HG02642 (cell line): ENCODE measurements around the gene RAB4A.
"Not testable (repeated sequence)": the region's sequence is repeated elsewhere in the genome, so short reads cannot be mapped to it uniquely, and the experiment has no call there.

ENCODE experiments used
- ATAC-seq: cut with Tn5 transposase; IDR thresholded peaks from one replicate; pipeline ENCODE4 v1.9.1; 2021; ENCODE audit warnings: mild to moderate bottlenecking; ENCODE audit not compliant: unreplicated experiment, poor library complexity

RAB4A gene

GRCh38 chr1:229326601-229327000 lies 55.7 kb downstream of the RAB4A start:
- no peak for ATAC-seq

DNA sequence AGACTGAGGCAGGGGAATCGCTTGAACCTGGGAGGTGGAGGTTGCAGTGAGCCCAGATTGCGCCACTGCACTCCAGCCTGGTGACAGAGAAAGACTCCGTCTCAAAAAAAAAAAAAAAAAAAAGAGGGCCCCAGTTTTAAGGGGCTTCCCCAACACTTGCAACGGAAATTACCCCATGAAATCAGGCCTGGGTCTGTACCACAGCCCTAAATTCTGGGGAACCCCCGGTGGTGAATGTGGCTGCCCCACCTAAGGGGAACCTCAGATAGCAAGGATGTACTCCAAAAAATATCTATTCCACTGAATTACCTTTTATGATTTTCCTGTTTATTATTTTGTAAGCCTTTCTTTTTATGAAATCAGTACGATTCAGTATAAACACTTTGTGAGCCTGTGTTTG lies 56.9 kb downstream of the RAB4A start:
- not testable (repeated sequence) for ATAC-seq

DNA sequence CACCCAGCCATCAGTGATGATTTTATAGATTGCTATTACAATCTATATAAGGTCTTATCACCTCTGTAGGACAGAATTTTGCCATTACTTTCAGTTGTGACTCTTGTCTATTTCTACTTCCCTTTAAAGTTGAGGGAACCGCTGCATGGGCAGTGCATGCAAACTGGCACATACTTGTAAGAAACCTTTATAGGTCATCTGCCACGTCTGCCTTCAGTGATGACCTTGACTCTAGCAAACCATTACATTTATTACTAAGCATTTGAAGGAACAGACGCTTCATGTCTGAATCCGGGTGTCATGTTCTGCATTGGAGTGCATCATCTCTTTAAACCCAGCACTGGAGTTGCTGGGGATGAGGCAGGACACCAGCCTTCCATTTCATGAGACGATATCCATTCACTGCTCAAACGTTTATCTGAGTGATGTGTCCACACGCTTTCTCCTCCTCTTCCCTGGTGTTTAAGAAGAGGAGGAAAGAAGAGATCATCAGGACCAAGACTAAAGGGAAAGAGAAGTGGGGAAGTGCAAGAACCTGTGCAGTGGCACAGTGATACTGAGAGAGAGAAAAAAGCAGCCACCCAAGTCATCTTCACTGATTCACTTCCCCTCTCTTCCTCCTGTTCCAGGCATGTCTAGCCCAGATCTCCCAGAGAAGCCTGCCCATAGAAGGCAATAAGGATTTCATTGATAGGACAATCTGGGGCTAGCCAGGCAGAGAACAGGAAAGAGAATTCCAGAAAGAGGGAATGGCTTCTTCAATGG lies 57.9 kb downstream of the RAB4A start:
- no peak for ATAC-seq

GRCh38 chr1:229334269-229334668 lies 63.4 kb downstream of the RAB4A start:
- ATAC-seq = no peak

DNA sequence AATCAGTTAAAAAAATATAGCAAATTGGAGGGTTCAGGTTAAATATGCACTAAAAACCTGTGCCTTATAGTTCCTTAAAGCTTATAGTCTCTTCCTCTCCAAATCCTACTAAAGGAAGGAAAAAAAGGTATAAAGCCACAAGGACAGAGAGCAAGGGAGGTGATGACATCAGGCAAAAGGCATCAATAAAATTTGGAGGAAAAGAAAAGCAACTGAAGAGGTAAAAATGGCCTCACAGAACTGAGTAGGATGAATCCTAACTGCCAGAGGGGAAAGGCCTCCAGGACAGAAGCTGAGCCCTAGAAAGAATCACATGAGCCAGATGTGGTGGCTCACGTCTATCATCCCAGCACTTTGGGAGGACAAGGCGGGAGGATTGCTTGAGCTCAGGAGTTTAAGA lies 63.8 kb downstream of the RAB4A start:
- ATAC-seq = no peak

DNA sequence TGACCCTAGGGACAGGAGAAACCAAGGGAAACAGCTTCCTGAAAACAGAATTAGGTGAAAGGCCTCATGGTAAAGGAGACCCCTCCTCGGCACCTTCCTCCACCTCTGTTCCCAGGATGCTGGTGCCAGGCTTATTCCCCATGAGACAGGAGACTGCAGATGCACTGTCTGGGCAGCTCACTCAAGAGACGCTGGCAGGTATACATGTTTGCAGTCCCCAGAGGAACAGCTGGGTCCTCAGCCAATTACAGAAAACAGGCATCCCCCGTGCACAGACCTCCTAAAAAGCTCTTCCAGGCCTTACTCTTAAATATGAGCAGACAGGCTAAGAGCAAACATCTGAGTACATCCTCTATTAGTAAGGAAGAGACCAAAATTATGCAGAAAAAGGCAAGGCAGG lies 65.4 kb downstream of the RAB4A start:
- ATAC-seq = no peak

DNA sequence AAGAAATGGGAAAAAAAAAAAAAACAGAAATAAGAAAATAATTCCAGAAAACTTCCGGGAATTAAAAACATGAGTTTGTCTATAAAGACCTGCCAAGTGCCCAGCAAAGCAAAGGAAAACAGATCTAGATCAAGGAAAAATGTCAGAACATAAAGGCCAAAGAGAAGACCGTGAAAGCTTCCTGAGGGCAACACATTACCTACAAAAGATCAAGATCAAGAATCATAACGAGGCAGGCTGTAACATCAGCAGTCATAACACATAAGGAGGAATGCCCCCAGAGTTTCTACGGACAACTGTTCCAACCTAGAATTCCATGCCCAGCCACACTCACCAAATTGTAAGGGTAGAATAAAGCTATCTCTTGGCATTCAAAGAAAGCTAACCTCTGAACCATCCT lies 68.2 kb downstream of the RAB4A start:
- ATAC-seq = no peak

GRCh38 chr1:229339520-229339919 lies 68.6 kb downstream of the RAB4A start:
- ATAC-seq = no peak

- ATAC-seq = no peak
Observed at GRCh38 chr1:229340496-229340895, 69.6 kb downstream of the RAB4A start.

DNA sequence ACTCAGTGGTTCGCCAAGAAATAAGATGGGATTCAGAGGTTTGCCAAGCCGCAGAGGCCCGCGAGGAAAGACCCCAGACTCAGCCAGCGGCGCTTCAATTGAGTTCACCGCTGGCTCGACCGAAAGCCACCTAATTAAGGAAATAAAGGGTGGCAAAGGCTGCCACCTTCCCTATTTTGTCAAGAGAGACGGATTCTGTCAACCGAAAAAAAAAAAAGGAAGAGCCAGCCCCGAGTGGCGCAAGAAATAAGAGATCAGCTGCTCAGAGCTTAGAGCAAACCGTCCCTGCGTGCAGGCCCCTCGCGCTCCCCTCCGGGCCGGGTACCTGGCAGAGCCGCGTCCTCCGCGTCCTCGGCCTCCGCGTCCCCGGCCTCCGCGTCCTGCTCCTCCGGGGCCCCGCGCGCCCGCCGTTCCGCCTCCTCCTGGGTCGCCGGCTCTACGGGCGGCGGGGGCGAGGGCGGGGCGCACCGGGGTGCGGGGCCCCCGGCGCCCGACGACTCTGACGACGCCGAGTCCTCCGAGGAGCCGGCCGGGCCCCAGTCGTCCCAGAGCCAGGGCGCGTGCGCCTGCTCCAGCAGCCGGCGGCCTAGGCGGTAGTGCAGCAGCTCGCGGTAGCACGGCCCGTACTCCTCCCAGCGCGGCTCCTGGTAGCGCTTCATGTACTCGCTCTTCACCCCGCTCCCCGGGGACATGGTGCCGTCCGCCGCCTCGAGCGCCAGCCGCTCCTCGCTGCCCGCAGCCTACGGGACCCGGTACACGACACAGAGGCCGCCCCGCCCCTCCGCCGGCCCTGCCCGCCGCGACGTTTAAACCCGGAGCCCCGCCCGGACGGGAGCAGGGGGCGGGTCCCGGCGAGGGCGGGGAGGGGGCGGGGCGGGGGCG lies 71.1 kb downstream of the RAB4A start:
- ATAC-seq = peak; percentile 74

GRCh38 chr1:229342656-229343569 lies 72.0 kb downstream of the RAB4A start, which contains the start of gene CCSAP:
CCSAP (minus strand) TSS chr1:229343047; CDS start chr1:229342465, 582 bp downstream.
- peak; percentile 52 for ATAC-seq

GRCh38 chr1:229344139-229344538 lies 73.2 kb downstream of the RAB4A start:
- ATAC-seq = no peak

- no peak for ATAC-seq
Observed at GRCh38 chr1:229344937-229345684, 74.2 kb downstream of the RAB4A start.

DNA sequence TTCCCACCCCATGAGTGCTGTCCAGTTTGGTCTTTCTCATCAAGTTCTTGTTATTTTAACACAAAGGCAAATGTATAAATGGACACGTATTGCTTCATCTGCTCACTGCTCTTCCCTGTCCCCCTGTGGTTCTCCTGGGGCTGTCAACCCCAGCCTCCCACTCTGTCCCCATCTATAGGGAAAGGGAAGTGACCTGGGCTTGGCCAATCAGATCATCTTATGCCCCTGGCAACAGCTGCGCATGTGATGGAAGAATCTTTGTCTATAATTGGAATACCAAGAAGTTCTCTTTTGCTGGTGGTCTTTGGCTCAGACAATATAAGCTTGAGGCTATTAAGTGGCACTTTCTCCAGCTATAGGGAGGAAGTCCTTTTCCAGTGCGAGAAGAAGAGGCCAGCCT lies 76.6 kb downstream of the RAB4A start:
- no peak for ATAC-seq

DNA sequence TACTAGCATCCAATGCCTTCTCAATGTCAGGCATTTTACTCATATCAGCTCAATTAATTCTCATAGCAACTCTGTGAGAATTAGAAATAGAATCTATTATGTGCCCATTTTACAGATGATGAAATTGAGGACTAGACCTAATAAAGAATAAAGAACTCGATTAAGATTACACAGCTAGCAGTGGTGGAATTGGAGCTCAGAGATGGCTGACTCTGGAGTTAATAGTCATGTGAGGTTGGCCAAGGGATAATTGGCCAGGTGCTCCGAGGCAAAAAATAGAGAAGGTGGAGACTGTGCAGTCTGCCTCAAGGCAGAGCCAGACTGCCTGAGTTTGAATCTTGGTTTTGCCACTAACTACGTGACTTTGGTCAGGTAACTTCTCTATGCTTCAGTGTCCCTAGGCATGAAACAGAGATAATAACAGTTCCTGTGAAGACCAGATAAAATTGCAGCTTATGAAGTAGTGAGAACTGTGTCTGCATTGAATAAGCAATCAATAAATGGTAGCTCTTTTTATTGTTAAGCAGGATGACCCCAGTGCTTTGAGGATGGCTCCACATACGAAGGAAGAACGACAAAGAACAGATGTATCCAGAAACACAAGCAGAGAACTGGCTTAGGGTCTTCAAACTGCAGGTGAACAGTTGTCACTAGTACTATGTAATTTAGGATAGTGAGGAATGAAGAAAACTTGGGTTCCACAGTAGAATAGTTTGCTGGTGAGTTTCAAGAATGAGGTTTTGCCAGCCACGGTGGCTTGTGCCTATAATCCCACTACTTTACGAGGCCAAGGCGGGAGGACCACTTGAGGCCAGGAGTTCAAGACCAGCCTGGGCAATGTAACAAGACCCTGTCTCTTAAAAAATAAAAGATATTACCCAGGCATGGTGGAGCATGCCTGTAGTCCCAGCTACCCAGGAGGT lies 78.8 kb downstream of the RAB4A start:
- ATAC-seq = no peak

DNA sequence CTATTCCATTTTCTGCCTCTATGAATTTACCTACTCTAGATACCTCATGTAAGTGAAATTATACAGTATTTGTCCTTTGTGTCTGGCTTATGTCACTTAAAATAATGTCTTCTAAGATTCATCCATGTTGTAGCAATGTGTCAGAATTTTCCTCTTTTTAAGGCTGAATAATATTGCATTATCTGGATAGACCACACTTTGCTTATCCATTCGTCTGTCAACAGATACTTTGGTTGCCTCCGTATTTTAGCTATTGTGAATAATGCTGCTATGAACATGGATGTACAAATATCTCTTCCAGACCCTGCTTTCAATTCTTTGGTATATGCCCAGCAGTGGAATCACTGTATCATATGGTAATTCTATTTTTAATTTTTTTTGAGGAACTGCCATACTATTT lies 82.1 kb downstream of the RAB4A start:
- ATAC-seq = no peak

DNA sequence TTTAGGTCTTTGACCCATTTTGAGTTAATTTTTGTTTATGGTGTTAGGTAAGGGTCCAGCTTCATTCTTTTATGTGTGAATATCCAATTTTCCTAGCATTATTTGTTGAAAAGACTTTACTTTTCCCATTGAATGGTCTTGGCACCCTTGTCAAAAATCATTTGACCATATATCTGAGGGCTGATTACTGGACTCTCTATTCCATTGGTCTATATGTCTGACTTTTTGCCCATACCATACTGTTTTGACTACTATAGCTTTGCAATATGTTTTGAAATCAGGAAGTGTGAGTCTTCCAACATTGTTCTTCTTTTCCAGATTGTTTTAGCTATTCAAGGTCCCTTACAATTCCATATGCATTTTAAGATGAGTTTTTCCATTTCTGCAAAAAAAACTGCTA lies 83.3 kb downstream of the RAB4A start:
- ATAC-seq = no peak
